Choroid plexus epithelial cell (primary cell): ENCODE results near the gene STARD13.

ENCODE experiments used
- DNase-seq: peaks from one replicate; pipeline ENCODE4 v3.0.0-alpha.2; 2010; ENCODE audit warnings: low read depth
- H3K4me3 ChIP-seq: 2 replicates; pipeline ENCODE4 v1.5.1; 2011; ENCODE audit warnings: low read depth, mild to moderate bottlenecking, control low read depth, low read length, moderate library complexity
- CTCF ChIP-seq: conservative IDR thresholded peaks from 2 replicates; pipeline ENCODE4 v1.5.1; 2011; ENCODE audit warnings: low read depth, mild to moderate bottlenecking, control low read depth, inconsistent platforms, low read length, moderate library complexity

Gene STARD13

GRCh38 chr13:33218020-33218419 is 67.5 kb downstream of the STARD13 start:
- no peak for TF ChIP-seq CTCF
- H3K4me3 ChIP-seq = no peak overlapping the region
- peak; percentile 88 for DNase-seq

- DNase-seq = peak; percentile 67
- TF ChIP-seq CTCF = no peak
- no peak overlapping the region for H3K4me3 ChIP-seq
Measured at GRCh38 chr13:33217256-33217655, 68.3 kb downstream of the STARD13 start.

- TF ChIP-seq CTCF = no peak
- H3K4me3 ChIP-seq = no peak overlapping the region
- peak; percentile 61 for DNase-seq
Measured at GRCh38 chr13:33213797-33214196, 71.8 kb downstream of the STARD13 start.

GRCh38 chr13:33213024-33213768 is 72.4 kb downstream of the STARD13 start:
- TF ChIP-seq CTCF = no peak
- H3K4me3 ChIP-seq = no peak overlapping the region
- DNase-seq = peak; percentile 83

GRCh38 chr13:33212396-33212795 is 73.2 kb downstream of the STARD13 start:
- TF ChIP-seq CTCF = no peak
- no peak overlapping the region for H3K4me3 ChIP-seq
- no peak for DNase-seq

GRCh38 chr13:33210090-33210489 is 75.5 kb downstream of the STARD13 start:
- H3K4me3 ChIP-seq = no peak overlapping the region
- no peak for TF ChIP-seq CTCF
- no peak for DNase-seq
